Measurements from ENCODE around the gene ARHGAP22. TPM values are rescaled to one million over a fixed set of nuclear protein-coding genes. Genes with fewer than 3 reads are reported as not detected.

The ARHGAP22 gene
- total RNA-seq, 1 donor: 45.6 TPM

DNA sequence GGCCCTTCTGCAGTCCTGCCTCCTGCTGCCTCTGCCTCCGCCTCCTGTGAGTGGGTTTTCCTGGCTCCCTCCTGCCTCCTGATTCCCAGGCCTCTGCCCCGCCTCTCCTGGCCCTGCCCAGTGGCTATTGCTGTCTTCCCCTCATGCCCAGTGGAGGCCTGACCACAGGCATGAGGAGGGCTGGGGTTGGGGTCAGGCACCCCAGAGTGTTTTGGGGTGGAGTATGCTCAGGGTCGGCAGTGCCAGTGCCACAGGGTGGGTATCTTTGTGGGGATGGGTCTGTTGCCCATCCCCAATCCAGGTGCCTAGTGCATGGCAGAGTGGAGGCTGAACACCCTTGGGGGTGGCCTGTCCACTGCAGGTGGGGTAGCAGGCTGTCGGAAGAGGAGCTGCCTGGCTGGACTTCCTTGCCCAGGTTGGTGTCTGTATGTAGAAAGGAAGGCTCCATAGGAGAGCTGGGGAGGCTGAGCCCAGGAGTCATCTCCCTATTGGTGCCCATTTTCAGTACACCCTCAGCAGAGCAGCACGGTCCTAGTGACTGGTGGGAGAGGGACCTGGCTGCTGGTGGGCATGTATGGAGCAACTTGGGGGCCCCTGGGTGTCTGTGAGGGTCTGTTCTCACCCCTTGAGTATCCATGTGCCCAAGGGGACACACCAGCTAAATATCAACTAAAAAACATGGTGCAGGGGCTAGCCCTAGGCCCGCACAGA lies 62.2 kb downstream of the ARHGAP22 start:
- Histone ChIP-seq H3K9me3 (ENCODE audit: low read depth, low read length) (no peaks in the 10 kb centered on the region), H3K4me3 (ENCODE audit: insufficient read depth, low read length) (no peak overlapping the region), H2AFZ (ENCODE audit: low read length) (no peak overlapping the region), H3K27ac (ENCODE audit: low read depth, low read length) (no peak overlapping the region), H3K27me3 (ENCODE audit: insufficient read depth, low read length) (no peaks in the 10 kb centered on the region), H4K20me1 (ENCODE audit: insufficient read depth, low read length) (peaks cover 10% of the 10 kb centered on the region), H3K36me3 (ENCODE audit: insufficient read depth, low read length) (peaks cover 30% of the 10 kb centered on the region), H3K4me2 (ENCODE audit: insufficient read depth, low read length) (no peak overlapping the region), H3K79me2 (ENCODE audit: insufficient read depth, low read length) (peaks cover 74% of the 10 kb centered on the region), H3K4me1 (ENCODE audit: insufficient read depth, low read length) (peaks cover 13% of the 10 kb centered on the region)
- TF ChIP-seq, protein P1, sequence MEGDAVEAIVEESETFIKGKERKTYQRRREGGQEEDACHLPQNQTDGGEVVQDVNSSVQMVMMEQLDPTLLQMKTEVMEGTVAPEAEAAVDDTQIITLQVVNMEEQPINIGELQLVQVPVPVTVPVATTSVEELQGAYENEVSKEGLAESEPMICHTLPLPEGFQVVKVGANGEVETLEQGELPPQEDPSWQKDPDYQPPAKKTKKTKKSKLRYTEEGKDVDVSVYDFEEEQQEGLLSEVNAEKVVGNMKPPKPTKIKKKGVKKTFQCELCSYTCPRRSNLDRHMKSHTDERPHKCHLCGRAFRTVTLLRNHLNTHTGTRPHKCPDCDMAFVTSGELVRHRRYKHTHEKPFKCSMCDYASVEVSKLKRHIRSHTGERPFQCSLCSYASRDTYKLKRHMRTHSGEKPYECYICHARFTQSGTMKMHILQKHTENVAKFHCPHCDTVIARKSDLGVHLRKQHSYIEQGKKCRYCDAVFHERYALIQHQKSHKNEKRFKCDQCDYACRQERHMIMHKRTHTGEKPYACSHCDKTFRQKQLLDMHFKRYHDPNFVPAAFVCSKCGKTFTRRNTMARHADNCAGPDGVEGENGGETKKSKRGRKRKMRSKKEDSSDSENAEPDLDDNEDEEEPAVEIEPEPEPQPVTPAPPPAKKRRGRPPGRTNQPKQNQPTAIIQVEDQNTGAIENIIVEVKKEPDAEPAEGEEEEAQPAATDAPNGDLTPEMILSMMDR (IDR thresholded peaks at IDR 0.05; ENCODE audit: extremely low read depth, low read depth, low read length): no peak
- no peak for DNase-seq (ENCODE audit: insufficient read length, low spot score, missing footprints)

DNA sequence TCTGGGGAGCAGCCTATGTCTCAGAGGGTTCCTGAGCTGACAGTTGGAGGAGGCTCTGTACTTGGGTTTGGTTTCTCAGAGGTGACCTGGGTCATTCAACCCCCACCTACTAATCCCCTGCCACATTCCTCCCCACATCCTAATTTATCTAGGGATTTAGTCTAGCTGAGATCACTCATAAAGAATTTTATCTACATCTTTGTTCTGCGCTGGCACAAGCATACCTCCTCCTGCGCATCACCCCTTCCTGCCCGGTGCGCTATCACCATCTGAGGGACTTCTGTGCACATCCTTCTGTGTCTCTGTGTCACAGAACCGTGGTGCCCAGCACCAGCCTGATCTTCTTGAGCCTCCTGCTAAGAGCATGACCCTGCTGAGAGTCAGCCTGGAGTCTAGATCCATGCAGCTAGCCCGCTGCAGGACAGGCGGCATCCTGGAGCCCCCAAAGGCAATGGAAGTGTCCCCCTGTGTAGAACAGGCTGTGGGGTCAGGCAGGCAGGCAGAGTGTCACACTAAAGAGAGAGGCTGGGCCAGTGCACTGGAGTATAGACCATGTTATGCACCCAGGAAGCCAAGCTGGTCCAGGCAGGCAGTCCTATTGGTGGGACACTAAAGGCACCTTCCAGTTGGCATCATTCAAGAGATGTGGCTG lies 63.6 kb downstream of the ARHGAP22 start:
- Histone ChIP-seq H4K20me1 (ENCODE audit: insufficient read depth, low read length) (peaks cover 10% of the 10 kb centered on the region), H3K4me2 (ENCODE audit: insufficient read depth, low read length) (no peak overlapping the region), H3K79me2 (ENCODE audit: insufficient read depth, low read length) (peaks cover 74% of the 10 kb centered on the region), H2AFZ (ENCODE audit: low read length) (no peak overlapping the region), H3K27me3 (ENCODE audit: insufficient read depth, low read length) (no peaks in the 10 kb centered on the region), H3K27ac (ENCODE audit: low read depth, low read length) (no peak overlapping the region), H3K4me3 (ENCODE audit: insufficient read depth, low read length) (no peak overlapping the region), H3K4me1 (ENCODE audit: insufficient read depth, low read length) (peaks cover 13% of the 10 kb centered on the region), H3K36me3 (ENCODE audit: insufficient read depth, low read length) (peaks cover 23% of the 10 kb centered on the region), H3K9me3 (ENCODE audit: low read depth, low read length) (no peaks in the 10 kb centered on the region)
- TF ChIP-seq, protein P1 (IDR thresholded peaks at IDR 0.05; ENCODE audit: extremely low read depth, low read depth, low read length): no peak
- DNase-seq (ENCODE audit: insufficient read length, low spot score, missing footprints): no peak

DNA sequence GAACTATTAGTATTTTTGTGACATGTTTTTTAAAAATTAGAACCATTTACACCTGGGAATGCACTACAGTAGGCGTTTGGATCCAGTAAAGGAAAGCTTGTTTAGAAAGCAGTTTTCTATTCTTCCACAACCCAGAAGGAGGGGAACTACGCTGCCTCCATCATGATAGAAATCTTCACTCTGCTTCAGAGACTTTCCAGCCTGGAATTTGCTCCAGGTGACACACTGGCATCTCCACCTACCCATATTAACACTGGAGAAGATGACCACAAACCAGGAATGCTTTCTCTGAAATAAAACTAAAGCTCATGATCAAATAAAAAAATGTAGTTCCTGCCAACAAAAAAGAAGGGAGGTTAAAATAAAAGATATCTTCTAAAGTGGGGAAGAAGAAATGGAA lies 66.3 kb downstream of the ARHGAP22 start:
- Histone ChIP-seq H2AFZ (ENCODE audit: low read length) (no peak overlapping the region), H3K27me3 (ENCODE audit: insufficient read depth, low read length) (no peaks in the 10 kb centered on the region), H3K4me1 (ENCODE audit: insufficient read depth, low read length) (peaks cover 13% of the 10 kb centered on the region), H4K20me1 (ENCODE audit: insufficient read depth, low read length) (peaks cover 7% of the 10 kb centered on the region), H3K4me2 (ENCODE audit: insufficient read depth, low read length) (no peak overlapping the region), H3K9me3 (ENCODE audit: low read depth, low read length) (no peaks in the 10 kb centered on the region), H3K36me3 (ENCODE audit: insufficient read depth, low read length) (peaks cover 26% of the 10 kb centered on the region), H3K27ac (ENCODE audit: low read depth, low read length) (no peak overlapping the region), H3K79me2 (ENCODE audit: insufficient read depth, low read length) (peaks cover 84% of the 10 kb centered on the region), H3K4me3 (ENCODE audit: insufficient read depth, low read length) (no peak overlapping the region)
- no peak for DNase-seq (ENCODE audit: insufficient read length, low spot score, missing footprints)
- TF ChIP-seq, protein P1 (IDR thresholded peaks at IDR 0.05; ENCODE audit: extremely low read depth, low read depth, low read length): no peak
